HG03469 (cell line): Measurements from ENCODE around the gene PLEKHH2.
"Not testable (repeated sequence)": the region's sequence is repeated elsewhere in the genome, so short reads cannot be mapped to it uniquely, and the experiment has no call there.

Experiments
- ATAC-seq: cut with Tn5 transposase; IDR thresholded peaks from one replicate; pipeline ENCODE4 v1.9.1; 2021; ENCODE audit warnings: mild to moderate bottlenecking, moderate library complexity, moderate number of reproducible peaks; ENCODE audit not compliant: unreplicated experiment

PLEKHH2 gene

GRCh38 chr2:43715300-43716098 is 78.4 kb downstream of the PLEKHH2 start:
- no peak for ATAC-seq

GRCh38 chr2:43717322-43717721 is 80.3 kb downstream of the PLEKHH2 start:
- ATAC-seq, result no peak

GRCh38 chr2:43718530-43719124 is 81.6 kb downstream of the PLEKHH2 start:
- ATAC-seq, result no peak

- ATAC-seq, result no peak
Observed at GRCh38 chr2:43724728-43725526, 87.9 kb downstream of the PLEKHH2 start.

GRCh38 chr2:43725711-43726246 is 88.7 kb downstream of the PLEKHH2 start:
- ATAC-seq, result no peak

GRCh38 chr2:43726961-43727633 is 90.0 kb downstream of the PLEKHH2 start:
- ATAC-seq, result not testable (repeated sequence)

- ATAC-seq, result no peak
Observed at GRCh38 chr2:43727634-43728014, 90.6 kb downstream of the PLEKHH2 start.

- ATAC-seq, result no peak
Observed at GRCh38 chr2:43729491-43730174, 92.6 kb downstream of the PLEKHH2 start.

- no peak for ATAC-seq
Observed at GRCh38 chr2:43731211-43731610, 94.2 kb downstream of the PLEKHH2 start.

GRCh38 chr2:43736637-43737036 is 99.6 kb downstream of the PLEKHH2 start:
- ATAC-seq, result no peak

GRCh38 chr2:43737097-43737854 is 100.2 kb downstream of the PLEKHH2 start:
- no peak for ATAC-seq

GRCh38 chr2:43737855-43738254 is 100.8 kb downstream of the PLEKHH2 start:
- no peak for ATAC-seq

GRCh38 chr2:43738257-43738656 is 101.2 kb downstream of the PLEKHH2 start:
- no peak for ATAC-seq

- ATAC-seq, result no peak
Observed at GRCh38 chr2:43743706-43744105, 106.6 kb downstream of the PLEKHH2 start.

GRCh38 chr2:43745457-43745856 is 108.4 kb downstream of the PLEKHH2 start:
- no peak for ATAC-seq

- ATAC-seq, result no peak
Observed at GRCh38 chr2:43748333-43748732, 111.3 kb downstream of the PLEKHH2 start.

GRCh38 chr2:43749583-43749982 is 112.5 kb downstream of the PLEKHH2 start:
- ATAC-seq, result no peak

GRCh38 chr2:43751476-43751990 is 114.5 kb downstream of the PLEKHH2 start:
- ATAC-seq, result no peak

- ATAC-seq, result no peak
Observed at GRCh38 chr2:43752302-43752701, 115.2 kb downstream of the PLEKHH2 start.
